CD4-positive, alpha-beta T cell treated with Interleukin-21 for 1 hour (primary cell): ENCODE results near the gene CORO1A.
"Not testable (repeated sequence)": the region's sequence is repeated elsewhere in the genome, so short reads cannot be mapped to it uniquely, and the experiment has no call there.

Source experiments
- DNase-seq: peaks from one replicate; pipeline ENCODE4 v3.0.0-alpha.2; 2020

Gene CORO1A

DNA sequence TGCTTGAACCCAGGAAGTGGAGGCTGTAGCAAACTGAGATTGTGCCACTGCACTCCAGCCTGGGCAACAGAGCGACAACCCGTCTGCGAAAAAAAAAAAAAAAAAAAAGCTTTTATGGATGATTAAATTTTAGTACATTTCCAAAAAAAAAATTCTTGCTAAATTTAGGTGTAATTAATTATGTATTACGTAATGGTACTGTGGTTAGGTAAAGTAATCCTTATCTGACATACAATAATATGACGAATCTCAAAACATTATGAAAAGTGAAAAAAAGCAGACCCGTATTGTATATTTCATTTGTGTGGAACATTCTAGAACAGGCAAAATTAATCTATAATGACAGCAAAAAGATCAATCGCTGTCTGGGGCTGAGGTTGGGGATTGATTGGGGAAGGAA lies 10.3 kb upstream of the CORO1A start:
- DNase-seq, result no peak

DNA sequence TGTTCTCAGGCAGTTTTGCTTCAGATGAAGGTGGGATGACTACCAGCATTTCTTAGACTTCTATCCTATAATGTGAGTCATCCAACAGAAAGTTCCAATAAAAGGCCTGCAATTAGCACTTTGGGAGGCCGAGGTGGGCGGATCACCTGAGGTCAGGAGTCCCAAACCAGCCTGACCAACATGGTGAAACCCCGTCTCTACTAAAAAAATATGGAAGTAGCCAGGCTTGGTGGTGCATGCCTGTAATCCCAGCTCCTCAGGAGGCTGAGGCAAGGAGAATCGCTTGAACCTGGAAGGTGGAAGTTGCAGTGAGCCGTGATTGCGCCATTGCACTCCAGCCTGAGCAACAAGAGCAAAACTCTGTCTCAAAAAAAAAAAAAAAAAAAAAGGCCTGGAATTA lies 6.5 kb upstream of the CORO1A start:
- not testable (repeated sequence) for DNase-seq

DNA sequence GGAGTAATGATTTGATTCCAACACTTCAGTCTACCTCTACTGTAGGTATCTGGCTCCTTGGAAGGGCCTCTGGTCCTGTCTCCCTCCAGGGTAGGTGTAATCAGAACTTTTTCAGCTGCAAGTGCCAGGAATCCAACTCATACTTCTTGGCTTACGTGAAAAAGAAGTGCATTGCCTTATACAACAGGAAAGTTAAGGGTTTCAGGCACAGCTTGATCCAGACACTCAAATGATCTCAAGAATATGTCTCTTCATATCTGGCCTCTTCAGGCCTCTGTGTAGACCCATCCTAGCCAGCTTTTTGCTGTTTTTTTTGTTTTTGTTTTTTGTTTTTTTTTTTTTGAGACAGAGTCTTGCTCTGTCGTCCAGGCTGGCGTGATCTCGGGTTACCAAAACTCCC lies 4.2 kb upstream of the CORO1A start:
- DNase-seq, result no peak

DNA sequence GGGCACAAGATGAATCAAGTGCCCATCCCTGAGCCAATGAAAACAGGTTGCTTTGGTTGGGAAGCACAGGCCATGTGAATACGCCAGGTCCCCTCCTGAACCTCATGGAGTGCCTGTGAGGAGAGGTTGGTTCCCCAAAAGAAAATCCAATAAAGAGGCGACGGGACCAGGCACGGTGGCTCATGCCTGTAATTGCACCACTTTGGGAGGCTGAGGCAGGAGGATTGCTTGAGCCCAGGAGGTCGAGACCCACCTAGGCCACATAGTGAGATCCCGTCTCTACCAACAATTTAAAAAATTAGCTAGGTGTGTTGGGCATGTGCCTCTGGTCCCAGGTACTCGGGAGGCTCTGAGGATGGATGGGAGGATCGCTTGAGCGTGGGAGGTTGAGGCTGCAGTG lies 3.5 kb upstream of the CORO1A start:
- no peak for DNase-seq

DNA sequence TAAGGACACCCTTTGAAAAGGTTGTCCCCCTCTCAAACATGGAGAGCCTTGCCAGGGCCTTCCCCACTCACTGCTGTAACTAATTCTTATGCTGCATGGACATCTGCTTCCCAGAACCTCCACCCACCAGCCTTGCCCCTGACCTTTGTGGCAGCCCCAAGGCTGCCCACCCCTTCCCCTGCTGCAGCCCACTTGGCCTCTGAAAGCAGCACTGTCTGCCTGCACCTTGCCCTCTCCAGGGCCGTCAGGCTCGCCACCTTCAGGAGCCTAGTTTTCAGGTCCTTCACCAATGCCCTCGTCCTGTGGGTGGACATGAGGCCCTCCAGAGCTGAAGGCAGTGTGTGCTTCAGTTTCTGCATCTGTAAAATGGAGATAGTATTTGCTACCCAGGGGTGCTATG lies 2.7 kb upstream of the CORO1A start:
- no peak for DNase-seq

DNA sequence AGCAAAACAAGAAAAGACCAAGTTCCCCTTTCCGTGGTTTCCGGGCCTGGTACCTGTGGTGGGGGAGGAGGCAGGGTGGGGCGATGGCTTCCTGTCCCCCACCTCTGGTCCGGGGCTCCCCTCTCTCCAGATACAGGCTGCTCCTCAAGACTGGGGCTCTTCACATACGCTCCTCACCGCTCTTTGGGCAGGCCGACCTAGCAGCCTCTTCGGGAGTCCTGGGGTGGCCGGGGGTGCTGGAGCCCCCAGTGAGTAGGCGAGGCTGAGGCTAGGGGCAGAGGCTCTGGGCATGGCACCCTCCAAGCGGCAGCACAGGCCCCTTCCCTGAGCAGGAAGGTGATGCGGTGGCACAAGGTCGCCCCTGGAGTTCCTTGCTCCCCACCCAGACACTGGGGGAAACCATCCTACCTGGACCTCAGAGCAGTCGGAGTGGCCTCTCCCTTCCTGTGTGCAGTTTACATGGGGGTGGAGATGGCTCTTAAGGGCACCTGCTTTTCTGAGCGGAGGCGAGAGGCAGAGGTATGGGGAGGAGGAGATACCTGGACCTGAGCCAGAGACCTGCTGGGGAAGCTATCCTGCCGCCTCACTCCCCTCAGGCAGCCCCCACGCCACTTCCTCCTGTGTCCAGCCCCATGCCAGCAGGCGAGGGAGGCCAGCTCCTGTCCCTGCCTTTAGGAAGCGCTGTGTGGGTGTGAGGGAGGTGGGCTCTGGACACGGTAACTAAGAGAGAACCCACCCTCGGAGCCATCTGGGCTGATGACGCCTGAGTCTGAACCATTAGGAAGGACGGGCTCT lies 891 bp downstream of the CORO1A start:
- DNase-seq, result peak; percentile 88

DNA sequence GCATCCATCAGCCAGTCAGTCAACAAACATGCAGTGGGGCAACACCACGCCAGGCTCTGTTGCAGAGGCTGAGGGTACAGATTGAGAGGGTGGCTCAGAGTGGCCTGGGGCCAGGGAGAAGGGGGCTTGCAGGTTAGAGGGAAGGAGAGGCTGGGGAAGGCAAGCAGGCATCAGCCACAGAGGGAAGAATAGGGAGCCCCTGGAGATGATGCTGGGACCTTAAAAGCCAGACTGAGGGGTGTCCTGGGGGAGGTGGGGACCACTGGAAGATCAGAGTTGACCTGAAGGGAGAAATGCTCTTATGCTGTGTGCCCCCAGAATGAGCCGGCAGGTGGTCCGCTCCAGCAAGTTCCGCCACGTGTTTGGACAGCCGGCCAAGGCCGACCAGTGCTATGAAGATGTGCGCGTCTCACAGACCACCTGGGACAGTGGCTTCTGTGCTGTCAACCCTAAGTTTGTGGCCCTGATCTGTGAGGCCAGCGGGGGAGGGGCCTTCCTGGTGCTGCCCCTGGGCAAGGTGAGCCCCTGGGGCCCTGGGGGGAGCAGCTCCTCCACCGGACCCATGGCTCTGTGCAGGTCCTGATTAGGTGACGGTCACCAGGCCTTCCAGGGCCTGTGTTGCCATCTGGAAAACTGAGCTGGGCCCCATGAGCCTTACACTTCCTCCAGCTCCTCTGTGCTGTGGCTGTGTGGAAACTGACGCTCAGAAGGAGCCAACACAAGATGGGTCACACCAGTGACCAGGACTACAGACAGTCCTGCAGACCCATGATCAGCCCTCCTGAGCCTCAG lies 1.7 kb downstream of the CORO1A start:
- no peak for DNase-seq

DNA sequence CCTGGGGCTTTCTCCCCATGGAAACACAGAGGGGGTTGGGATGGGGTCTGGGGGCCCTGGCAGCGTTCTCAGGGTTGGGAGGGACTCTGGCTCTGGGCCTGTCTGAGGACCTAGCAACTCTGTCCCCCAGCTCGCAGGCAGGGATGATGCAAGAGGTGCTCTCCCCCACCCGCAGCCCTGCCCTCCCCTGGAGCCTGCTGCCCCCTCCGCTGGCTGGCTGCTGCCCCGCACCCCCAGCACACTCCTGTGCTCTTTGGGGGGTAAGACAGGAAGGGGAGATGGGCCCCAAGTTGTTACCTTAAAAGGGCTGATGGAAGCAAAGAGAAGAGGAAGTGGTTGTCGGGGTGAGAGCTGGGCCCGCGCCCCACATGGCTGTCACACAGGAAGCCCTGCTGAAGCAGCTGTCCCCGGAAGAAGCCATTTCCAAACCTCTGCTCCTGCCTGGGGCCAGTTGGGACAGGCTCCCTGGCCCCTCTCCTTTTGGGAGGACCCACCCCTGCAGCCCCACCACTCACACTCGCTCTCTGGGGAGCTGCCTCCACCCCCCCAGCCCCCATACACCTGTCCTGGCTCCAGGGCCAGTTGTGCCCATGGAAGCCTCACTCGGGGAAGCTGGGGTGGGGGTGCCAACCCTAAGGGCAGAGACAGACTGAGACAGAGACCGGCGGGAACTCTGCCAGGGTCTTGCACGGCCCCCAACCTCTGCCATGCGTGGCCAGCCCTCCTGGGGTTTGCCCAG lies 2.5 kb downstream of the CORO1A start:
- peak; percentile 91 for DNase-seq

DNA sequence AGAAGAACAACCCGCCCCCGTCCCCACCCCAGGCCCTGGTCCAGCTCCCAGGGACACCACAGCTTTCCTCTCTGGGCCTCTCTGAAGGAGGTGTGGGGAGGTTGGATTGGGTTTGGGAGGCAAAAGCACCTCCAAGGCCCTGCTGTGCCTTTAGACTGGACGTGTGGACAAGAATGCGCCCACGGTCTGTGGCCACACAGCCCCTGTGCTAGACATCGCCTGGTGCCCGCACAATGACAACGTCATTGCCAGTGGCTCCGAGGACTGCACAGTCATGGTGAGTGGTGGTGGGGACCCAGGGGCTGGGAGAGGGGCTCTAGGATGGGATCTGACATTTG lies 3.0 kb downstream of the CORO1A start:
- no peak for DNase-seq

DNA sequence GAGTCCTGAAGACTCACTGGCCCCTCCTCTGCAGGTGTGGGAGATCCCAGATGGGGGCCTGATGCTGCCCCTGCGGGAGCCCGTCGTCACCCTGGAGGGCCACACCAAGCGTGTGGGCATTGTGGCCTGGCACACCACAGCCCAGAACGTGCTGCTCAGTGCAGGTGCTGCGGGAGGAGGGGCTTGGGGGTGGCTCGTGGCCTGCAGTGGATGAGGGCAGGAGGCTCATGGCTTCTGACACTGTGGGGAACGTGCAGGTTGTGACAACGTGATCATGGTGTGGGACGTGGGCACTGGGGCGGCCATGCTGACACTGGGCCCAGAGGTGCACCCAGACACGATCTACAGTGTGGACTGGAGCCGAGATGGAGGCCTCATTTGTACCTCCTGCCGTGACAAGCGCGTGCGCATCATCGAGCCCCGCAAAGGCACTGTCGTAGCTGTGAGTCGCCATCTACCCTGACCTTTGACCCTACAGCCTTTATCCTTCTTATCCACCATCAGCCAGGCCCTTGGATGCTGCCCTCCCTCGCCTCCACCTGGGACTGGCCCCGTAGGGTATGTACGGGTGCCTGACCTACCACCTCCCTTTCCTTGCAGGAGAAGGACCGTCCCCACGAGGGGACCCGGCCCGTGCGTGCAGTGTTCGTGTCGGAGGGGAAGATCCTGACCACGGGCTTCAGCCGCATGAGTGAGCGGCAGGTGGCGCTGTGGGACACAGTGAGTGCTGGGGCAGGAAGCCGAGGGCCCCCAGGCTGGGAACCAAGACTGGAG lies 3.6 kb downstream of the CORO1A start:
- DNase-seq, result peak; percentile 88

DNA sequence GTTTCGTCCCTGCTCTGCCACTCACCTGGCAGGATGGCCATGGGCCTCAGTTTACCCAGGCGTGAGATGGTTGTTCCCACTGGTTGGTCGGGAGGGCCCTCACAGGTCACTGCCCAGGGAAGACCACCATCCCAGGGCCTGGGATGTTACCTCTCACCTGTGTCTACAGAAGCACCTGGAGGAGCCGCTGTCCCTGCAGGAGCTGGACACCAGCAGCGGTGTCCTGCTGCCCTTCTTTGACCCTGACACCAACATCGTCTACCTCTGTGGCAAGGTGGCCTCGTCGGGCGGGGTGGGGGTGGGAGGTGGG lies 4.1 kb downstream of the CORO1A start:
- DNase-seq, result no peak

DNA sequence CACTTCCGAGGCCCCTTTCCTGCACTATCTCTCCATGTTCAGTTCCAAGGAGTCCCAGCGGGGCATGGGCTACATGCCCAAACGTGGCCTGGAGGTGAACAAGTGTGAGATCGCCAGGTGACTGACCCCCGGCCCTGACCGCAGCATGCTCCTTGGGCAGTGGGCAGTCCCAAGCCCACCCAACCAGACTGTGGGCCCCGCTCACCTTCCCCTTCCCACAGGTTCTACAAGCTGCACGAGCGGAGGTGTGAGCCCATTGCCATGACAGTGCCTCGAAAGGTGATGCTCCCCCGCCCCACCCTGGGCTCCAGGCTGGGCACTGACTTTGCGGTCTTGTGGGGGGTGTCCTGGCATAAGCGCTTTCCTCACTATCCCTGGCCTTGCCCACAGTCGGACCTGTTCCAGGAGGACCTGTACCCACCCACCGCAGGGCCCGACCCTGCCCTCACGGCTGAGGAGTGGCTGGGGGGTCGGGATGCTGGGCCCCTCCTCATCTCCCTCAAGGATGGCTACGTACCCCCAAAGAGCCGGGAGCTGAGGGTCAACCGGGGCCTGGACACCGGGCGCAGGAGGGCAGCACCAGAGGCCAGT lies 4.7 kb downstream of the CORO1A start:
- DNase-seq, result no peak

DNA sequence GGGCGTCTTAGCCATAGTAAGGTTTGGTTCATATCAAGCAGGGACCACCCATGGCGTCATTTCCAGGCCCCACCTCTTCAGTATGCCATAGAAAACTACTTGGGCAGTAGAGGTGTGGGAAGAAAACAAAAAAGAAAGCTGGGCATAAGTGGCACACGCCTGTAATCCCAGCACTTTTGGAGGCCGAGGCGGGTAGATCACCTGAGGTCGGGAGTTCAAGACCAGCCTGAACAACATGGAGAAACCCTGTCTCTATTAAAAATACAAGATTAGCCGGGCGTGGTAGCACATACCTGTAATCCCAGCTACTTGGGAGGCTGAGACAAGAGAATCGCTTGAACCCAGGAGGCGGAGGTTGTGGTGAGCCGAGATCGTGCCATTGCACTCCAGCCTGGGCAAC lies 7.8 kb downstream of the CORO1A start:
- DNase-seq, result not testable (repeated sequence)

DNA sequence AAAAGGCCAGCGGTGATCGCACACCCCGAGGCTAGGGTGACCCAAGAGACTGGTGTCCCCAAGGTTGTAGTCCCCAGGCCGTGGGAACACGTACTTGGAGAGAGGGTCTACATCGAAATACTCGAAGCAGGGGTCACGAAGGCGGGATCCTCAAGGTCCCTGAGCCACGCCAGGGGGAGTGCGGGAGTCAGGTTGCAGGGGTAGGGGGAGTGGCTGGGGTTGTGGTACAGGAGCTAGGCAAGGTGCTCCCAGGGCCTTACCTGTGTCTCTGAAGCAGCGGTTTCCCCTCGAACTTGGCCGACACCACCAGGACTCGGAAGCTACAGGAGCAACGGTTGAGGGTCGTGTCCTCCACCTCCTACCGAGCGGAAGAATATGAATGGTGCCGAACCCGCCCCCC lies 9.7 kb downstream of the CORO1A start:
- not testable (repeated sequence) for DNase-seq

DNA sequence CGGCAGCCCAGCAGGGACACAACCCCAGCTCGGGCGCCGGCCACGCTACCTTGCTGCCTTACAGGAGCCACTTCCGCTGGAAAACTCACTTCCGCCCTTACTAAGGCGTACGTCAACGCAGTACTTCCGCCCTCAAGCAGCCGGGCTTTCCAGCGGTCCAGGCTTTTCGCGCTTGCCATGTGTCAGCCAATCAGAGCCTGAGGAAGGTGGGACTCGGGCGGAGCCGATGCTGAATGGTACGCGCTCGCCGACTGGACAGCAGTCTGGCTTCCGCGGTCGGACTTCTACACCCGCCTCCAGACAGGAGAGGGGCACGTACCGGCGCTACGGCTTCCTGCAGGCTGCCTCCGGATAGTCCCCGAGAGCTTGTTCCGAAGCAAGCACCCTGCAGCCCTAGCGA lies 10.2 kb downstream of the CORO1A start, which contains the start of the genes BOLA2B and SLX1A:
Gene BOLA2B (minus strand): TSS at position 52 of the 400 bp plus-strand sequence. CDS start 71 bp downstream, outside the sequence.
Gene SLX1A (plus strand): TSS at position 261 of the 400 bp plus-strand sequence. CDS start 210 bp downstream, outside the sequence.
- not testable (repeated sequence) for DNase-seq

DNA sequence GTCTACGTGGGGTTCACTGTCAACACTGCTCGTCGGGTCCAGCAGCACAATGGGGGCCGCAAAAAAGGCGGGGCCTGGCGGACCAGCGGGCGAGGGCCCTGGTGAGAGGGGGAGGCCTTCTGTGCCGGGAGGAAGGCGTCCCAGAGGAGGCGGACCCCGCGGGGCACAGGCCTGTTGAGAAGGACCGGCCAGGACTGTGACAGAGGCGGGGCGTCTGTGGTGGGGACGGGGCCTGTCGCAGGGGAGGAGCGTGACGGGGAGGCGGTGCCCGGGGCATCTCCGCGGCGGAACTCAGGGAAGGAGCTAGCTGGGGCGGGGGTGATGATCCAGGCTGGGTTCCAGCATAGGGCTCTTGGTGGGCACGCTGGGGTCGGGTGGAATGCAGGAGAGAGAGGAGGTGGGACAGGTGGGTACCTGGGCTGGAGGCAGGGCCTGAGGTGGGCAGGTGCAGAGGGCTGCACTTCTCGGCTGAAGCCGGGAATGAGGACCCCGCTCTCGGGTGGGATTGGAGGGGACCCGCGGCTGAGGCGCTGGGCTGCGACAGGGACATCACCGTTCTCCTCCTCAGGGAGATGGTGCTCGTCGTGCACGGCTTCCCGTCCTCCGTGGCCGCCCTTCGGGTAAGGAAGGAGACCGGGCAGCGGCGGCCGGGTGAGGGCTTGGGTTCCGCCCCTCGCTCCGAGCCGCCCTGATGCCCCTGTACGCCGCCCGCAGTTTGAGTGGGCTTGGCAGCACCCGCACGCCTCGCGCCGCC lies 10.9 kb downstream of the CORO1A start:
- DNase-seq, result not testable (repeated sequence)

DNA sequence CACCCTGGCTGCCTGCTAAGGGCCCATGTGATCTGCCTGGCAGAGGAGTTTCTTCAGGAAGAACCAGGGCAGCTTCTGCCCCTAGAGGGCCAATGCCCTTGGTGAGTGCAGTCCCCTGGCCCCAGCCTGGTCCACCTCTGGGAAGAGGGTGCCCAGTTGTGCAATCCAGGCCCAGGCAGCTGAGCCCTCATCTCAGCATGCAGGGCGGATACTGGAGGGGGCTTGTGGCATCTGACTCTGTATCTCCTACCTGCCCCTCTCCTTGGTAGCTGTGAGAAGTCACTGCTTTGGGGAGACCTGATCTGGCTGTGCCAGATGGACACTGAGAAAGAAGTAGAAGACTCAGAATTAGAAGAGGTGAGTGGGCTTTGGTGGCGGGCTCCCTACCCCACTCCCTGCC lies 13.6 kb downstream of the CORO1A start:
- DNase-seq, result not testable (repeated sequence)

DNA sequence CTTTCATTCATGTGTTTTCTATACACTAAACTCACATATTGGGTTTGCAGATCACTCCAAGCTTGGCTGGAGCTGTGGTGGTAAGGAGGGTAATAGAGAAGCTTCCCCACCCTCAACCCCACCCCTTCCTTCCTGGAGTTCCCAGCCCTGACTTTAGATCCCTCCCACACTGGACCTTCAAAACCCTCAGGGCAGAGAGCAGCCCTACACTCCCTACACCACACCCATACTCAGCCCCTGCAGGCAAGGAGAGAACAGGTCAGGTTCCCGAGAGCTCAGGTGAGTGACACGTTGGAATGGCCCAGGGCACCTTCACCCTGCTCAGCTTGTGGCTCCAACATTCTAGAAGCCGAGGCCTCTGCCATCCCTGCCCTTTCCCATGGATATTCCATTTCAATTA lies 15.6 kb downstream of the CORO1A start, which contains the start of gene SULT1A3:
Gene SULT1A3 (plus strand): TSS at position 207 of the 400 bp plus-strand sequence. CDS start 1,474 bp downstream, outside the sequence.
- DNase-seq, result not testable (repeated sequence)

DNA sequence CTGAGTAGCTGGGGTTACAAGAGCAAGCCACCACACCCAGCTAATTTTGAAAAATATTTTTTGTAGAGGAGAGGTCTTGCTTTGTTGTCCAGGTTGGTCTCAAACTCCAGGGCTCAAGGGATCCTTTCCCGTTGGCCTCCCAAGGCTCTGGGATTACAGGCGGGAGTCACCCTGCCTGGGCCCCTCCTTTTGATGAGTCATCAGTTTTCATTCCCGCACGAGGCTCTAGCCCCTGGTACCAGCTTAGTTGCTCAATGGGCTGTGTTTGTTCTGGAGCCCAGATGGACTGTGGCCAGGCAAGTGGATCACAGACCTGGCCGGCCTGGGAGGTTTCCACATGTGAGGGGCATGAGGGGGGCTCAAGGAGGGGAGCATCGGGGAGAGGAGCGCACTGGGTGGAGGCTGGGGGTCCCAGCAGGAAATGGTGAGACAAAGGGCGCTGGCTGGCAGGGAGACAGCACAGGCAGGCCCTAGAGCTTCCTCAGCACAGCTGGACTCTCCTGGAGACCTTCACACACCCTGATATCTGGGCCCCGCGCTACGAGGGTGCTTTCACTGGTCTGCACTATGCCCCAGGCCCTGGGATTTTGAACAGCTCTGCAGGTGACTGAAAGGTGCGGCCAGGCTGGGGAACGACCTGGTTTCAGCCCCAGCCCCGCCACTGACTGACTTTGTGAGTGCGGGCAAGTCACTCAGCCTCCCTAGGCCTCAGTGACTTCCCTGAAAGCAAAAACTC lies 16.4 kb downstream of the CORO1A start:
- DNase-seq, result not testable (repeated sequence)

DNA sequence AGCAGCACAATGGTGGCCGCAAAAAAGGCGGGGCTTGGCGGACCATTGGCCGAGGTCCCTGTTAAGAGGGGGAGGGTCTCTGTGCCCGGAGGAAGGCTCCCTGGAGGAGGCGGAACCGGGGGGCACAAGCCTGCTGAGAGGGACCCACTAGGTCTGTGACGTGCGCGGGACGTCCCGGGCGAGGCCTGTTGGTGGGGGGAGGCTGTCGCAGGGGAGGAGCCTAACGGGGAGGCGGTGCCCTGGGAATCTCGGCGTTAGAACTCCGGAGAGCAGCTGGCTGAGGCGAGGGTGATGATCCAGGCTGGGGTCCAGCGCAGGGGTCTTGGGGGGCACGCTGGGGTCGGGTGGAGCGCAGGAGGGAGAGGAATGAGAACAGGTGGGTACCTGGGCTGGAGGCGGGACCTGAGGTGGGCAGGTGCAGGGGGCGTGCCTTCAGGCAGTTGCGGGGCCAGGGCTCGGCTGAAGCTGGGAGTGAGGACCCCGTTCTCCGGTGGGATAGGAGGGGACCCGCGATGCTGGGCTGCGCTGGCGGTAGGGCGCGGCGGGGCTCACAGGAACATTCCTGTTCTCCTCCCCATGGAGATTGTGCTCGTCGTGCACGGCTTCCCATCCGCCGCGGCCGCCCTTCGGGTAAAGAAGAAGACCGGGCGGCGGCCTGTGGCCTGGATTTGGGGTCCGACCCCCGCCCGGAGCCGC lies 22.3 kb downstream of the CORO1A start:
- DNase-seq, result not testable (repeated sequence)
